Endothelial cell of umbilical vein (primary cell): ENCODE results near the gene WHRN. TPM values are rescaled to one million over a fixed set of nuclear protein-coding genes. Genes with fewer than 3 reads are reported as not detected.

Experiments
- BruUV-seq: library from RNA; stranded (reverse); fragments of 400-500 nt; replicated peaks from 2 replicates; lab custom pipeline; 2021; lab: Mats Ljungman, UMichigan
- CTCF ChIA-PET: fragments of 300-600, 350-600 bp; sonication (Branson Sonifier 250); formaldehyde crosslinking; loops from one replicate; lab custom pipeline; 2021; ENCODE audit warnings: antibody characterized with exemption, inconsistent platforms; lab: Charles Lee
- POLR2A ChIA-PET: fragments of 300-600, 350-600 bp; sonication (Branson Sonifier 250); formaldehyde crosslinking; loops from one replicate; lab custom pipeline; 2021; ENCODE audit warnings: antibody characterized with exemption, inconsistent platforms; lab: Charles Lee
- DNase-seq: peaks from one replicate; pipeline ENCODE4 v3.0.0-alpha.2; 2011; ENCODE audit warnings: low read depth, low spot score
- FAIRE-seq: peaks from 2 replicates; lab custom pipeline; 2011; peaks lifted over from hg19 to GRCh38; lab: Jason Lieb, UNC
- H2AFZ ChIP-seq: 2 replicates; pipeline ENCODE4 v1.6.0; 2012; ENCODE audit warnings: low read depth, low read length, control low read depth, inconsistent platforms
- H3K27ac ChIP-seq: 2 replicates; pipeline ENCODE4 v1.5.1; 2011; ENCODE audit warnings: low read depth, mild to moderate bottlenecking, control low read depth, low read length, moderate library complexity; ENCODE audit not compliant: insufficient read depth
- H3K27me3 ChIP-seq, 2 experiments: 2 replicates each; pipeline versions ENCODE4 v1.6.0 to v1.6.1; 2011; ENCODE audit warnings: low read length in 2 of 2, mixed read lengths in 1 of 2; ENCODE audit not compliant: control insufficient read depth in 2 of 2, insufficient read depth in 2 of 2
- H3K36me3 ChIP-seq, 2 experiments: 2 replicates in 1 of 2; 3 replicates in 1 of 2; pipeline ENCODE4 v1.5.1; 2011; ENCODE audit warnings: low read length in 2 of 2, mild to moderate bottlenecking in 1 of 2, moderate library complexity in 1 of 2; ENCODE audit not compliant: control insufficient read depth in 2 of 2, insufficient read depth in 2 of 2; ENCODE audit errors: extremely low read depth in 1 of 2
- H3K4me1 ChIP-seq: 3 replicates; pipeline ENCODE4 v1.5.1; 2011; ENCODE audit warnings: mild to moderate bottlenecking, low read length; ENCODE audit not compliant: control insufficient read depth, insufficient read depth; ENCODE audit errors: extremely low read depth
- H3K4me2 ChIP-seq: 2 replicates; pipeline ENCODE4 v1.6.1; 2011; ENCODE audit warnings: low read length, control low read depth, mixed read lengths; ENCODE audit not compliant: insufficient read depth
- H3K4me3 ChIP-seq, 3 experiments: fragments of 200-600 bp in 1 of 3; sonication (generic), shearing (Covaris generic) in 1 of 3; replicated peaks in 1 of 3; 2 replicates each; pipeline ENCODE4 v1.5.1; 2011 to 2016; ENCODE audit warnings: control low read depth in 3 of 3, low read length in 3 of 3, mild to moderate bottlenecking in 2 of 3, inconsistent platforms in 1 of 3, low read depth in 1 of 3, moderate library complexity in 1 of 3; ENCODE audit not compliant: insufficient read depth in 1 of 3
- H3K79me2 ChIP-seq: 2 replicates; pipeline ENCODE4 v1.6.0; 2012; ENCODE audit warnings: low read length, inconsistent platforms; ENCODE audit not compliant: control insufficient read depth, insufficient read depth
- H3K9ac ChIP-seq: replicated peaks from 2 replicates; pipeline ENCODE3; 2011; ENCODE audit warnings: low read length, control low read depth; ENCODE audit not compliant: insufficient read depth; ENCODE audit errors: extremely low read depth
- H3K9me1 ChIP-seq: replicated peaks from 3 replicates; pipeline ENCODE4 v1.6.0; 2011; ENCODE audit warnings: mild to moderate bottlenecking, low read length; ENCODE audit not compliant: control insufficient read depth, insufficient read depth; ENCODE audit errors: extremely low read depth
- H3K9me3 ChIP-seq: replicated peaks from 2 replicates; pipeline ENCODE4 v1.5.1; 2012; ENCODE audit warnings: low read length, inconsistent platforms; ENCODE audit not compliant: control insufficient read depth, insufficient read depth
- H4K20me1 ChIP-seq: replicated peaks from 2 replicates; pipeline ENCODE3; 2011; ENCODE audit warnings: mild to moderate bottlenecking, low read length; ENCODE audit not compliant: control insufficient read depth, insufficient read depth; ENCODE audit errors: extremely low read depth
- EZH2 ChIP-seq: IDR thresholded peaks from 2 replicates; pipeline ENCODE4 v1.6.1; 2012; ENCODE audit warnings: borderline replicate concordance, low read depth, mild to moderate bottlenecking, moderate library complexity, low read length, inconsistent platforms; ENCODE audit not compliant: severe bottlenecking
- FOS ChIP-seq: IDR thresholded peaks from 2 replicates; pipeline ENCODE4 v1.6.1; 2011; ENCODE audit warnings: mild to moderate bottlenecking, low read length, moderate library complexity, borderline replicate concordance; ENCODE audit not compliant: insufficient read depth
- GATA2 ChIP-seq: IDR thresholded peaks from 2 replicates; pipeline ENCODE4 v1.7.0; 2011; ENCODE audit warnings: low read depth, mild to moderate bottlenecking, moderate library complexity, mixed read lengths, low read length; ENCODE audit not compliant: insufficient read length, insufficient read depth
- JUN ChIP-seq: IDR thresholded peaks from 2 replicates; pipeline ENCODE4 v1.6.1; 2011; ENCODE audit warnings: borderline replicate concordance, low read depth; ENCODE audit not compliant: insufficient read length, insufficient read depth
- MAX ChIP-seq: IDR thresholded peaks from 2 replicates; pipeline ENCODE4 v1.6.1; 2011; ENCODE audit not compliant: insufficient read depth, insufficient read length
- MYC ChIP-seq: IDR thresholded peaks from one replicate; pipeline ENCODE4 v1.6.1; 2011; ENCODE audit warnings: mild to moderate bottlenecking, low read depth, low read length
- POLR2A ChIP-seq: IDR thresholded peaks from 2 replicates; pipeline ENCODE4 v1.6.1; 2012; ENCODE audit warnings: low read depth, mild to moderate bottlenecking, control low read depth, low read length
- POLR2AphosphoS5 ChIP-seq: IDR thresholded peaks from 2 replicates; pipeline ENCODE4 v1.6.1; 2012; ENCODE audit warnings: low read depth, mild to moderate bottlenecking, control low read depth, low read length, moderate library complexity; ENCODE audit not compliant: insufficient read depth
- dilution Hi-C: fragments of 300-500 bp; cut with MboI; formaldehyde crosslinking; loops from one replicate; pipeline ENCODE4 v1.15.0; 2019; ENCODE audit warnings: low sequenced_read_pairs; ENCODE audit not compliant: extremely low pct_ligation_motif_present
- intact Hi-C: fragments of 100-400 bp; cut with micrococcal nuclease; formaldehyde crosslinking; loops from one replicate; pipeline ENCODE4 v1.10.0; 2022
- polyA plus RNA-seq, 4 experiments: library from polyadenylated mRNA; depleted of rRNA in 3 of 4; stranded (reverse) in 3 of 4; unstranded in 1 of 4; fragments of >200 nt; gene quantifications; 2 replicates each; pipeline versions ENCODE4 v1.2.1 to v1.2.3, GENCODE V29; 2011 to 2012; ENCODE audit warnings: missing spikeins in 1 of 4
- total RNA-seq: library from RNA; stranded (reverse); gene quantifications from 2 replicates; pipeline ENCODE4 v1.2.3, GENCODE V29; 2021
- TF ChIP-seq, protein P1 (sequence below), 2 donors: IDR thresholded peaks; 1 replicate in 1 of 2; 2 replicates in 1 of 2; pipeline ENCODE4 v1.5.1; 2011; ENCODE audit warnings: low read length in 2 of 2, mild to moderate bottlenecking in 2 of 2, moderate library complexity in 2 of 2, control low read depth in 1 of 2, inconsistent platforms in 1 of 2, low read depth in 1 of 2; ENCODE audit not compliant: insufficient read depth in 1 of 2; ENCODE audit errors: extremely low read depth in 1 of 2

Gene WHRN
- total and polyA plus RNA-seq, 2 donors (not counting 3 experiments of a cell fraction or from before 2014, with no cell fraction given) = 0.35 to 0.69 TPM

DNA sequence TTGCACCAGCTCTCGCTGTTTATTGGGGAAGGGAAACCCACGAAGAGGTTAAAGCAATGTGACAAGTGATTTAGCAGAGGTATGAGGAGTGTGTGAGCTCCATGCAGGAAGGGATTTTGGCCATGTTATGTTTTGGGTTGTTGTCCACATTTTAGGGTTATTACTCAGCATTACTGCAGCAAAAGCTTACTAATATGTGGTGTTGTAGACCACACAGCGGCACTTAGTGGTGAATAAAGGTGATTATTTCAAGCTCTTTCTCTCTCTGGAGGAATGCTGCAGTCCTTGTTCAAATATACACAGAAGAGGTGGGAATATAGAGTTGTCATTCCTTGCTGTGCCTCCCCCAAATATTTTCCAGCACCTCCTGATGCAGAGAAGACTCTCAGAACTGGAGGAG lies 87.8 kb downstream of the WHRN start:
- no peaks in the 10 kb centered on the region for H3K9me3 ChIP-seq

More for the DNA sequence above, 87.8 kb downstream of the WHRN start:
- dilution Hi-C loops (no loop called here), intact Hi-C loops (no loop called here)
- no peaks in the 10 kb centered on the region for H3K79me2 ChIP-seq
- no peak overlapping the region for H3K27ac ChIP-seq
- H3K4me2 ChIP-seq = no peak overlapping the region
- no peaks in the 10 kb centered on the region for H3K4me1 ChIP-seq
- ChIA-PET CTCF (interaction anchor here (4.1 to 4.6 kb wide), 2 partner anchors 12 to 236 kb away, joined by 23 to 34 read pairs; no protein-coding TSS in a partner anchor), POLR2A (no interaction called here)
- BruUV-seq = no TSS peak
- H2AFZ ChIP-seq = no peak overlapping the region
- DNase-seq (no peak), FAIRE-seq (no peak)
- H3K36me3 ChIP-seq = no peaks in the 10 kb centered on the region
- H3K27me3 ChIP-seq = peaks cover 0 to 2% of the 10 kb centered on the region in 2 experiments
- no peak overlapping the region for H3K9ac ChIP-seq
- no peak overlapping the region for H3K4me3 ChIP-seq
- no peaks in the 10 kb centered on the region for H4K20me1 ChIP-seq
- H3K9me1 ChIP-seq = no peaks in the 10 kb centered on the region
- TF ChIP-seq, protein P1, sequence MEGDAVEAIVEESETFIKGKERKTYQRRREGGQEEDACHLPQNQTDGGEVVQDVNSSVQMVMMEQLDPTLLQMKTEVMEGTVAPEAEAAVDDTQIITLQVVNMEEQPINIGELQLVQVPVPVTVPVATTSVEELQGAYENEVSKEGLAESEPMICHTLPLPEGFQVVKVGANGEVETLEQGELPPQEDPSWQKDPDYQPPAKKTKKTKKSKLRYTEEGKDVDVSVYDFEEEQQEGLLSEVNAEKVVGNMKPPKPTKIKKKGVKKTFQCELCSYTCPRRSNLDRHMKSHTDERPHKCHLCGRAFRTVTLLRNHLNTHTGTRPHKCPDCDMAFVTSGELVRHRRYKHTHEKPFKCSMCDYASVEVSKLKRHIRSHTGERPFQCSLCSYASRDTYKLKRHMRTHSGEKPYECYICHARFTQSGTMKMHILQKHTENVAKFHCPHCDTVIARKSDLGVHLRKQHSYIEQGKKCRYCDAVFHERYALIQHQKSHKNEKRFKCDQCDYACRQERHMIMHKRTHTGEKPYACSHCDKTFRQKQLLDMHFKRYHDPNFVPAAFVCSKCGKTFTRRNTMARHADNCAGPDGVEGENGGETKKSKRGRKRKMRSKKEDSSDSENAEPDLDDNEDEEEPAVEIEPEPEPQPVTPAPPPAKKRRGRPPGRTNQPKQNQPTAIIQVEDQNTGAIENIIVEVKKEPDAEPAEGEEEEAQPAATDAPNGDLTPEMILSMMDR (IDR thresholded peaks at IDR 0.05; ENCODE audit: extremely low read depth in 1 of 2, insufficient read depth in 1 of 2, low read depth in 1 of 2, low read length in 2 of 2) = no peak
- TF ChIP-seq FOS (no peak), POLR2AphosphoS5 (no peak), MAX (no peak), GATA2 (no peak), JUN (no peak), POLR2A (no peak), EZH2 (no peak), MYC (no peak)
